HEK293T (cell line): ENCODE results near the gene DMTF1.

Experiments
- BHLHE40 ChIP-seq: fragments of 450-650 bp; IDR thresholded peaks from 2 replicates; pipeline ENCODE4 v1.6.1; 2016; ENCODE audit warnings: mild to moderate bottlenecking, moderate library complexity, borderline replicate concordance
- FOXA1 ChIP-seq: fragments of 450-650 bp; IDR thresholded peaks from 2 replicates; pipeline ENCODE4 v1.6.1; 2016; ENCODE audit warnings: mild to moderate bottlenecking
- FOXK2 ChIP-seq: fragments of 450-650 bp; IDR thresholded peaks from 2 replicates; pipeline ENCODE4 v1.6.1; 2016; ENCODE audit warnings: mild to moderate bottlenecking
- HDGF ChIP-seq: fragments of 450-650 bp; IDR thresholded peaks from 2 replicates; pipeline ENCODE4 v1.6.1; 2017; ENCODE audit warnings: antibody characterized with exemption, borderline replicate concordance
- L3MBTL2 ChIP-seq: fragments of 450-650 bp; conservative IDR thresholded peaks from 2 replicates; pipeline ENCODE4 v1.6.1; 2016; ENCODE audit warnings: mild to moderate bottlenecking
- NFRKB ChIP-seq: fragments of 450-650 bp; IDR thresholded peaks from 2 replicates; pipeline ENCODE4 v1.6.1; 2016; ENCODE audit warnings: mild to moderate bottlenecking, moderate library complexity
- PKNOX1 ChIP-seq: fragments of 450-650 bp; IDR thresholded peaks from 2 replicates; pipeline ENCODE4 v1.6.1; 2016
- SUZ12 ChIP-seq: fragments of 450-650 bp; IDR thresholded peaks from 2 replicates; pipeline ENCODE4 v1.6.1; 2016; ENCODE audit warnings: mild to moderate bottlenecking
- ZNF384 ChIP-seq: fragments of 450-650 bp; IDR thresholded peaks from 2 replicates; pipeline ENCODE4 v1.6.1; 2016

- TF ChIP-seq HDGF (no peak), BHLHE40 (no peak), FOXK2 (no peak), ZNF384 (no peak), PKNOX1 (no peak), L3MBTL2 (no peak), NFRKB (no peak), FOXA1 (no peak), SUZ12 (no peak)
Measured at GRCh38 chr7:87204933-87205332, 52.7 kb downstream of the DMTF1 start.
